Mammary epithelial cell (primary cell): ENCODE data around the gene HES4.

Experiments
- EZH2 ChIP-seq: IDR thresholded peaks from 2 replicates; pipeline ENCODE4 v1.6.1; 2012; ENCODE audit warnings: low read length, inconsistent platforms, borderline replicate concordance
- TF ChIP-seq, protein P1 (sequence below), 2 donors: IDR thresholded peaks in 1 of 2; conservative IDR thresholded peaks in 1 of 2; 2 replicates each; pipeline ENCODE4 v1.5.1; 2011 to 2012; ENCODE audit warnings: inconsistent platforms in 2 of 2, low read length in 2 of 2, mild to moderate bottlenecking in 2 of 2, control low read depth in 1 of 2, low read depth in 1 of 2; ENCODE audit not compliant: insufficient read depth in 1 of 2; ENCODE audit errors: extremely low read depth in 1 of 2

GRCh38 chr1:1011396-1011949 lies 11.6 kb upstream of the HES4 start:
- TF ChIP-seq, protein P1, sequence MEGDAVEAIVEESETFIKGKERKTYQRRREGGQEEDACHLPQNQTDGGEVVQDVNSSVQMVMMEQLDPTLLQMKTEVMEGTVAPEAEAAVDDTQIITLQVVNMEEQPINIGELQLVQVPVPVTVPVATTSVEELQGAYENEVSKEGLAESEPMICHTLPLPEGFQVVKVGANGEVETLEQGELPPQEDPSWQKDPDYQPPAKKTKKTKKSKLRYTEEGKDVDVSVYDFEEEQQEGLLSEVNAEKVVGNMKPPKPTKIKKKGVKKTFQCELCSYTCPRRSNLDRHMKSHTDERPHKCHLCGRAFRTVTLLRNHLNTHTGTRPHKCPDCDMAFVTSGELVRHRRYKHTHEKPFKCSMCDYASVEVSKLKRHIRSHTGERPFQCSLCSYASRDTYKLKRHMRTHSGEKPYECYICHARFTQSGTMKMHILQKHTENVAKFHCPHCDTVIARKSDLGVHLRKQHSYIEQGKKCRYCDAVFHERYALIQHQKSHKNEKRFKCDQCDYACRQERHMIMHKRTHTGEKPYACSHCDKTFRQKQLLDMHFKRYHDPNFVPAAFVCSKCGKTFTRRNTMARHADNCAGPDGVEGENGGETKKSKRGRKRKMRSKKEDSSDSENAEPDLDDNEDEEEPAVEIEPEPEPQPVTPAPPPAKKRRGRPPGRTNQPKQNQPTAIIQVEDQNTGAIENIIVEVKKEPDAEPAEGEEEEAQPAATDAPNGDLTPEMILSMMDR (conservative IDR thresholded peaks at IDR 0.05 in 1 of 2, IDR thresholded peaks at IDR 0.05 in 1 of 2; ENCODE audit: extremely low read depth in 1 of 2, insufficient read depth in 1 of 2, low read depth in 1 of 2, low read length in 2 of 2), result no peak
- no peak for TF ChIP-seq EZH2
